Raji (cell line): Measurements from ENCODE around the gene AP1S3.

Experiments
- POLR2A ChIP-seq: IDR thresholded peaks from 2 replicates; pipeline ENCODE4 v1.6.1; 2011; ENCODE audit warnings: low read depth, low read length, control low read depth; ENCODE audit not compliant: insufficient read depth

The AP1S3 gene

DNA sequence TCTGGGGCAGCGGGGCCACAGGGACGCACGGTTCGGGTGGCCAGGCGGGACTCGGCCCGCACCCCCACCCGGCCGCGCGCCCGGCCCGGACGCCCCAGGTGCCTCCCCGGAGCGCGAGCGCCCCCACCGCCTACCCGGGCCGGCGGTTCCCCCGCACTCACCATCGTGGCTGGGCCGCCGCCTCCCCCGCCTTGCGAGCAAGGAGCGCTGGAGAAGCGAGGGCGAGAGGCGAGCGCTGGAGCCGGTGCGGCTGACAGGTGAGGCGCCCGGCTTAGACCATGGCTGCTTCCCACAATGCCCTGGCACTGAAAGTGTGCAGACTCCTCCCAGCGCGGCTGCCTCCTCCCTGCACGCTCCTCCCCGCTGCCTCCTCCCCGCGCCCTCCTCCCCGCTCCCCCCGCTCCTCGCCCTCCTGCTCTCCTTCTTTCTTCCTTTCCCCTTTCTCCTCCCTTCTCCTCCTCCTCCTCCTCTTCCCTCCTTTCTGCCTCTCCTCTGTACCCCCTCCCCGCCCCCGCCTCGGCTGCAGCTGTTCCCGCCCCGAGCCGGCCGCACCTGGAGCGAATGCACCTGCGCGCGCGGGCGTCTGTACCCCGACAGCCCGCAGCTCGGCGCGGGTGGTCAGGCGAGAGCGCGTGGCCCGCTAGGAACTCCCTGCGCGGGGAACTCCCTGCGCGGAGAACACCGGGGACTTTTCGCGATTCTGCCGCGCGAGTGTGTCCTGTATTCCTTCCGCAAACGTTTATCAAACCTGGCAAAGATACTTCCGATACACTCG lies at the start of gene AP1S3:
Gene AP1S3 (minus strand): TSS at position 296 of the 775 bp plus-strand sequence. CDS start 132 bp downstream, at position 164.
- TF ChIP-seq POLR2A, result peak; percentile 91

DNA sequence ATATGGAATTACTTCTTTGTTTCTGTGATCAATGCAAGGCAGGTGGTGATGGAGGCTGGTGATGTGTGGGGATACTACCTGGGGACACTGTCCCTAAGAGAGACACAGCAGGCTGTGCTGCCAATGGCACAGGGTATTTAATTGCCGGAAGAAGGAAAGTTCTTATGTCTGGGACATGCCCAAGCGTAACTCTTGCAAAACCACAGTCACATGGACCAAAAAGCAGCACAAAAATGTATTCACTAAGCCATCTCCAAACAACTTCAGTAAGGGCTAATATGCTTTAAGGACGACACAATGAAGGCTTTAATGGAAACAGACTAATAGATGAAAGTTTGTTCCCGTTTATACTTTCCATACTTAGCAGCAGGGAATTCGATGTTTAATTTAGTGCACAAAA lies 49.7 kb upstream of the AP1S3 start:
- no peak for TF ChIP-seq POLR2A

GRCh38 chr2:223886726-223887125 lies 49.3 kb upstream of the AP1S3 start:
- TF ChIP-seq POLR2A, result no peak

DNA sequence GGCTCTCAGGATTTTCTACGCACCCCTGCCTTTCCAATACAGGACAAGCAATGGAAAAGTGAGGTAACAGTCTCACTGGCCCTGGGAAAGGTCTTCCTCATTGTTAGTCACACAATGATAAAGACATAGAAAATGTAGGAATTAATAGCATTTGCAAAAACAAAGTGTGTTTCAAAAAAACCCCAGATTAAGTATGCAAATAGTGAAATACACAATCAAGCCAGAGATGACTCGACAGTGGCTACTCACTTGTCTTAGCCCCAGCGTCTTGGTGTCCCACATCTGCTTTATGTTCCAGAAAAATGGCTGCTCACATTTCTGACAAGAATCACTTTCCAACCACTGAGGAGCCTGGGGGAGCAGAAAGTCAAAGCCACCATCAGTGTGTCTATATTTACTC lies 47.0 kb upstream of the AP1S3 start:
- no peak for TF ChIP-seq POLR2A

DNA sequence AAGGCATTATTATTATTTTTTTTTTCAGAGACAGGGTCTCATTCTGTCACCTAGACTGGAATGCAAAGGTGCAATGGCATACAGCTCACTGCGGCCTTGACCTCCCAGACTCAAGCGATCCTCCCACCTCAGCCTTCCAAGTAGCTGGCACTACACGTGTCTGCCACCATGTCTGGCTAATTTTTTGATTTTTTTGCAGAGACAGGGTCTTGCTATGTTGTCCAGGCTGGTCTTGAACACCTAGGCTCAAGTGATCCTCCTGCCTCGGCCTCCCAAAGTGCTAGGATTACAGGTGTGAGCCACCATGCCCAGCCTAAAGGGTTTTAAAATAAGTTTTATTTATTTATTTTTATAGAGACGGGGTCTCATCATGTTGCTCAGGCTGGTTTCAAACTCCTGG lies 45.3 kb upstream of the AP1S3 start:
- no peak for TF ChIP-seq POLR2A

DNA sequence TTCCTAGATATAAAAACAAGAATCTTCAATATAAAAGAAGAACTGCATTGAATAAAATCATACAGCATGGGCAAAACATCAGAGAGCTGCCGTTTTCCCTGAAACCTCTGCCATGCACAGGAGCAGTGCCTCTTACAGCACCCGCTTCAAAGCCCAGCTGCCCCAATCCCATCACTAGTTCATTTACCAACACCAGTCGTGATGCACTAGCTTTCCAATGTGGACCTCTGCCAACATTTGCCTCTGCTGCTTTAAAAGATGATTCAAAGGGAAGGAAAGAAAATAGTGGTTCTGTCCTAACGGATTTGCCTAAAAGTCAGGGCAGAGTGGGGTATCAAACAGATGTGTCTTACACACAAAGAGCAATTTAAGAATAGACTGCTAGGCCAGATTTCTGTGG lies 43.4 kb upstream of the AP1S3 start:
- no peak for TF ChIP-seq POLR2A

DNA sequence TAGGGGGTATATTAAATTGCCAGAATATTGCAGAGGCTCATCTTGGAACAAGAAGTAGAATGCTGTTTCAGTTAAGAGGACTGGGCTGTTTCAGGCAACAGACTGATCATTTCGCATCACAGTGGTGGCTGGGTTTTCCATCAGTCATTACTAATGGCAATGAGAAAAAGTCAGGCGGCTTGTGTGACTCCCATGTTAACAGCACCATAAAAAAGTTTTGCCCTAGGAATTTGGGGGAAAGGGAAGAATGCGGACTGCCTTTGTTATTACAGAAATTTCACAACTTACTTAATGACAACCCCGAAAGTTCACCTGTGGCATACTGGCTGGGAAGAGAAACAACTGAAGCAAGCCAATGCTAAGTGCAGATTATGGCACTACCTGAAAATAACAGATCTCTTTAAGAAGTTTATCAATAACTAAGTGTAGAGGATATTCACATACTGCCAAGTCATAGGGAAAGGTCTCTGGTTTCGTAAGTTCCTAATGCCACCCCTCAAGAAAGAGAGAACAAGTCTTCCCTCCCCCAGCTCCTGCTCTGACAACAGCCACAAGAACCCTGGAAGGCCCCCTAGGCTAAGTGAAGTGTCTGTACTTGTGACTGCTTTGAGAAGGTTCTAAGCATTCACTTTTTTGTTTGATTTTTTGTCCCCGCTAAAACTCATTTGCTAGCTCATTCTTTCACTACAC lies 40.5 kb upstream of the AP1S3 start:
- TF ChIP-seq POLR2A, result no peak

GRCh38 chr2:223873672-223874071 lies 36.3 kb upstream of the AP1S3 start:
- TF ChIP-seq POLR2A, result no peak

- no peak for TF ChIP-seq POLR2A
These were observed 33.6 kb upstream of the AP1S3 start for GRCh38 chr2:223870840-223871611.

- no peak for TF ChIP-seq POLR2A
These were observed 30.6 kb upstream of the AP1S3 start for GRCh38 chr2:223868005-223868404.

DNA sequence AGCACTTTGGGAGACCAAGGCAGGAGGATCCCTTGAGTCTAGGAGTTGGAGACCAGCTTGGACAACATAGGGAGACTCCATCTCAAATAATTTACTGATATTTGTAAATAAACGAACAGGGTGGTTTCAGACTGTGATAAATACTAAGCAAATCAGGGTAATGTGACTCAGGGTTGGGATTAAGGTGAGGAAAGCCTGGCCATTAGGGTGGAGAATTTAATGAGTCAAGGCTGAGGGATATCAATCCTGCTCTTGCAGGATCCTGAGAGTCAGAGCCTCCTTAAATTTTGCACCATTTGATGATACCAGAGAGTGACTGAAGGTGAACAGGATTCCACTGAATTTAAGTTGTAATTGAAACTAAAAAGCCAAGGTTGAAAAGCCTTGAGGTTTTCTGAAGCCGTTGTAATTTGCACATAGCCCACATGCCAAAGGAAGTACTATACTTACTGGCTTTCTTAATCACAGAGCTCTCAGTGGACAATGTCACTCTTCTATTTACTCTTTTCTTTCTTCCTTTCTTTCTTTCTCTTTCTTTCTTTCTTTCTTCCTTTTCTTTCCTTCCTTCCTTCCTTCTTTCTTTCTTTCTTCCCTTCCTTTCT lies 28.6 kb upstream of the AP1S3 start:
- no peak for TF ChIP-seq POLR2A

DNA sequence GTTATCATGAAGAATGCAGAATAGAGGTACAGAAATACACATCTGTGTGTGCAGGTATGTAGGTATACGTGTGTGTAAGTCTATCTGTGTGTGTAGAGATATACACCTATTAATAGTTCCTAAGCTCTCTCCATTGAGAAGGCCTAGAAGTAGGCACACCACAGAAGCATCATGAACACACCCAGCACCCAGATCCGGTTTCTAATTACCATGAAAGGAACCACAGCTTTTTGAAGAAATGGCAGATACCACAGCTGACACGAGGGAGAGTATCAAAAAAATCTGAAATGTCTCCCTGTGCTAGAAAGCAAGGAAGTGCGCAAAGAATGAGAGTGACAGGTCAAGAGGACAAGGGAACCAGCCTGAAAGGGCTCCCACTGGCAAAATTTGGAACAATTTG lies 27.7 kb upstream of the AP1S3 start:
- no peak for TF ChIP-seq POLR2A

- TF ChIP-seq POLR2A, result no peak
These were observed 26.1 kb upstream of the AP1S3 start for GRCh38 chr2:223863491-223863890.

DNA sequence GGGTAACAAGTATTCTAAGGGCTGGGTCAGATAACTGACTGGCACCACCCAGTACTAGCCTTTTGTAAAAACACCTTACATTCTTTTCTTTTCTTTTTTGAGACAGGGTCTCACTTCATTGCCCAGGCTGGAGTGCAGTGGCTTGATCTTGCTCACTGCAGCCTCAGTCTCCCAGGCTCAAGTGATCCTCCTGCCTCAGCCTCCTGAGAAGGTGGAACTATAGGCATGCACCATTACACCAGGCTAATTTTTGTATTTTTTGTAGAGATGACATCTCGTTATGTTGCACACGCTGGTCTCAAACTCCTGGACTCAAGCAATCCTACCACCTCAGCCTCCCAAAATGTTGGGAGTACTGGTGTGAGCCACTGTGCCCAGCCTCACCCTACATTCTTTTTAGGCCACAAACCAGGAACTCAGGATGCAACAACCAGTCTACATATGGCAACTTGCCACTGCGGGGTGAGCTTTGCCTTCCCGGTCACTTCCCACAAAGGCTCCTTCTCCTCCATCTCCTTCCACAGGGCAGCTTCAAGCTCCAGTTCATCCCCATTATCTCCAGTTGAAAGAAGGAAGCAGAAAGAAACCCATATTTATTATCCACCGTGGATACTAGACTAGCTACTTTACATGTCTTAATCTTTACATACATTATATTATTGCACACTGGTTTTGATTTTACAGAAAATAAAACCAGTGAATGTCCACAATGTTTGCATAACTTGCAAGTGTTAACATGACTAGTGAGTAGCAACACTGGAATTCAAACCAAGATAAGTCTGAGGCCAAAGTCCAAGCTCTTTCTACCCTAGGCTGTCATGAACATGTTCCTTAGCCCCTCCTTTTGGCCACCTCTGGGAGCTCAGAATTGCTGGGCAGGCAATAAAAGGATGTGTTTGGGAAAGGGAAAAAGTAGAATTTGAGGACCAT lies 23.7 kb upstream of the AP1S3 start:
- no peak for TF ChIP-seq POLR2A
